ENCODE measurements around the gene PSG2.
"Not testable (repeated sequence)": the region's sequence is repeated elsewhere in the genome, so short reads cannot be mapped to it uniquely, and the experiment has no call there.

DNA sequence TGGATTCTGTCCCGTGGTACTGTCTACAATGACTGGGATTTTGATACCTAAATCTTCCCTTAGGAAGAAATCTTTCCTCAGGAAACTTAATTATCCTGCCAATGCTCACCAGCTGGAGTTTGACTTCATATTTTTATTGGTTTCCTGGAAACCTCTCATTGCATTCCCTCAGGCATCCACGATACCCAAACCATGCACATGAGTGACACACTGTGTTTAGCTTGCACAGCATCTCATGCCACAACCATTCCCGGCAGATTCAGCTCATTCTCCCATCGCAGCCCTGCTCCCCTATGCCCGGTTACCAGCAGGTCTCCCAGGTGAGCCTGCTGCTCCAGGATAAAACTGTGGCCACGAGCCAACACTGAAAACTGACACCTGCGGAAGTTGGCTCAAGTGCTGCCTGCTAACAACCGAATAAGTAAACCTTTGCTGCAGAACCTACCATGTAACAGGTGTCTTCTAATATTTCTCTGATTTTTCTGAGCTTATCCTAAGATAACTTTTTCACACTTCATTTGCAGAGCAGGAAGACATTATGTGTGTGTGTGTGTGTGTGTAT is 48.9 kb upstream of the PSG2 start:
- TF ChIP-seq, protein P1, sequence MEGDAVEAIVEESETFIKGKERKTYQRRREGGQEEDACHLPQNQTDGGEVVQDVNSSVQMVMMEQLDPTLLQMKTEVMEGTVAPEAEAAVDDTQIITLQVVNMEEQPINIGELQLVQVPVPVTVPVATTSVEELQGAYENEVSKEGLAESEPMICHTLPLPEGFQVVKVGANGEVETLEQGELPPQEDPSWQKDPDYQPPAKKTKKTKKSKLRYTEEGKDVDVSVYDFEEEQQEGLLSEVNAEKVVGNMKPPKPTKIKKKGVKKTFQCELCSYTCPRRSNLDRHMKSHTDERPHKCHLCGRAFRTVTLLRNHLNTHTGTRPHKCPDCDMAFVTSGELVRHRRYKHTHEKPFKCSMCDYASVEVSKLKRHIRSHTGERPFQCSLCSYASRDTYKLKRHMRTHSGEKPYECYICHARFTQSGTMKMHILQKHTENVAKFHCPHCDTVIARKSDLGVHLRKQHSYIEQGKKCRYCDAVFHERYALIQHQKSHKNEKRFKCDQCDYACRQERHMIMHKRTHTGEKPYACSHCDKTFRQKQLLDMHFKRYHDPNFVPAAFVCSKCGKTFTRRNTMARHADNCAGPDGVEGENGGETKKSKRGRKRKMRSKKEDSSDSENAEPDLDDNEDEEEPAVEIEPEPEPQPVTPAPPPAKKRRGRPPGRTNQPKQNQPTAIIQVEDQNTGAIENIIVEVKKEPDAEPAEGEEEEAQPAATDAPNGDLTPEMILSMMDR (IDR thresholded peaks at IDR 0.05), result not testable (repeated sequence)
- TF ChIP-seq POLR2A (IDR thresholded peaks at IDR 0.05), result not testable (repeated sequence)

Measured in heart left ventricle (tissue), 13 donors.